Activated CD4-positive, alpha-beta memory T cell treated with anti-CD3 and anti-CD28 coated beads, Interleukin-2, amount 10 ng/mL, durations not matched to agents 7 days and 5 days (primary cell): ENCODE data around the gene BBOX1. TPM values are rescaled to one million over a fixed set of nuclear protein-coding genes. Genes with fewer than 3 reads are reported as not detected.

Experiments used
- CTCF ChIA-PET: fragments of 350-600 bp; sonication (Branson Sonifier 250); formaldehyde crosslinking; loops from one replicate; lab custom pipeline; 2021; ENCODE audit warnings: antibody characterized with exemption, inconsistent platforms; lab: Charles Lee
- POLR2A ChIA-PET: fragments of 350-600 bp; sonication (Branson Sonifier 250); formaldehyde crosslinking; loops from one replicate; lab custom pipeline; 2021; ENCODE audit warnings: antibody characterized with exemption; lab: Charles Lee
- DNase-seq: peaks from one replicate; pipeline ENCODE4 v3.0.0-alpha.2; 2020
- H3K27ac Mint-ChIP-seq: one replicate; pipeline ENCODE4 v1.8.0; 2021; ENCODE audit warnings: mild to moderate bottlenecking, mixed read lengths
- H3K27me3 Mint-ChIP-seq: one replicate; pipeline ENCODE4 v1.8.0; 2021; ENCODE audit warnings: mixed read lengths
- H3K36me3 Mint-ChIP-seq: one replicate; pipeline ENCODE4 v1.8.0; 2021; ENCODE audit warnings: low read depth, mixed read lengths
- H3K4me1 Mint-ChIP-seq: one replicate; pipeline ENCODE4 v1.8.0; 2021; ENCODE audit warnings: mixed read lengths
- H3K4me3 Mint-ChIP-seq: one replicate; pipeline ENCODE4 v1.8.0; 2021; ENCODE audit warnings: mild to moderate bottlenecking, mixed read lengths
- H3K9me3 Mint-ChIP-seq: one replicate; pipeline ENCODE4 v1.8.0; 2021; ENCODE audit warnings: mixed read lengths
- total RNA-seq, 2 experiments: library from RNA; stranded (reverse); gene quantifications; one replicate each; pipeline ENCODE4 v1.2.3, GENCODE V29; 2021

The BBOX1 gene
- total RNA-seq, 2 experiments from 2014 or later: not detected

GRCh38 chr11:27012234-27012921 lies 28.2 kb upstream of the BBOX1 start:
- no peak overlapping the region for H3K27ac Mint-ChIP-seq
- H3K4me1 Mint-ChIP-seq: no peaks in the 10 kb centered on the region
- H3K4me3 Mint-ChIP-seq: no peak overlapping the region
- ChIA-PET CTCF (no interaction called here), POLR2A (no interaction called here)
- no peaks in the 10 kb centered on the region for H3K36me3 Mint-ChIP-seq
- no peaks in the 10 kb centered on the region for H3K27me3 Mint-ChIP-seq
- DNase-seq: no peak
- H3K9me3 Mint-ChIP-seq: no peaks in the 10 kb centered on the region

- Mint-ChIP-seq H3K9me3 (no peaks in the 10 kb centered on the region), H3K27ac (no peak overlapping the region), H3K36me3 (no peaks in the 10 kb centered on the region), H3K4me3 (no peak overlapping the region), H3K4me1 (no peaks in the 10 kb centered on the region), H3K27me3 (no peaks in the 10 kb centered on the region)
- no peak for DNase-seq
- ChIA-PET CTCF (no interaction called here), POLR2A (no interaction called here)
Observed at GRCh38 chr11:27013781-27014361, 26.7 kb upstream of the BBOX1 start.

GRCh38 chr11:27018902-27019529 lies 21.6 kb upstream of the BBOX1 start:
- Mint-ChIP-seq H3K27ac (no peak overlapping the region), H3K9me3 (no peaks in the 10 kb centered on the region), H3K4me1 (no peaks in the 10 kb centered on the region), H3K27me3 (no peaks in the 10 kb centered on the region), H3K36me3 (no peaks in the 10 kb centered on the region), H3K4me3 (no peak overlapping the region)
- no peak for DNase-seq
- CTCF ChIA-PET: no interaction called here
- POLR2A ChIA-PET: no interaction called here

- no peak overlapping the region for H3K4me3 Mint-ChIP-seq
- H3K9me3 Mint-ChIP-seq: peaks cover 5% of the 10 kb centered on the region
- H3K27ac Mint-ChIP-seq: no peak overlapping the region
- CTCF ChIA-PET: no interaction called here
- H3K4me1 Mint-ChIP-seq: no peaks in the 10 kb centered on the region
- no peaks in the 10 kb centered on the region for H3K36me3 Mint-ChIP-seq
- no peaks in the 10 kb centered on the region for H3K27me3 Mint-ChIP-seq
- no peak for DNase-seq
- POLR2A ChIA-PET: no interaction called here
Observed at GRCh38 chr11:27020751-27021150, 19.9 kb upstream of the BBOX1 start.

- peaks cover 5% of the 10 kb centered on the region for H3K9me3 Mint-ChIP-seq
- DNase-seq: no peak
- no peak overlapping the region for H3K27ac Mint-ChIP-seq
- H3K4me1 Mint-ChIP-seq: no peaks in the 10 kb centered on the region
- no peaks in the 10 kb centered on the region for H3K36me3 Mint-ChIP-seq
- CTCF ChIA-PET: no interaction called here
- H3K27me3 Mint-ChIP-seq: no peaks in the 10 kb centered on the region
- POLR2A ChIA-PET: no interaction called here
- no peak overlapping the region for H3K4me3 Mint-ChIP-seq
Observed at GRCh38 chr11:27022659-27023251, 17.9 kb upstream of the BBOX1 start.

- DNase-seq: no peak
- Mint-ChIP-seq H3K4me1 (no peaks in the 10 kb centered on the region), H3K27ac (no peak overlapping the region), H3K9me3 (peaks cover 5% of the 10 kb centered on the region), H3K36me3 (no peaks in the 10 kb centered on the region), H3K27me3 (no peaks in the 10 kb centered on the region), H3K4me3 (no peak overlapping the region)
- ChIA-PET CTCF (no interaction called here), POLR2A (no interaction called here)
Observed at GRCh38 chr11:27024865-27025264, 15.8 kb upstream of the BBOX1 start.

- no peak overlapping the region for H3K27ac Mint-ChIP-seq
- DNase-seq: no peak
- POLR2A ChIA-PET: no interaction called here
- no peaks in the 10 kb centered on the region for H3K4me1 Mint-ChIP-seq
- CTCF ChIA-PET: no interaction called here
- H3K9me3 Mint-ChIP-seq: peaks cover 5% of the 10 kb centered on the region
- no peaks in the 10 kb centered on the region for H3K36me3 Mint-ChIP-seq
- no peak overlapping the region for H3K4me3 Mint-ChIP-seq
- no peaks in the 10 kb centered on the region for H3K27me3 Mint-ChIP-seq
Observed at GRCh38 chr11:27025312-27025955, 15.2 kb upstream of the BBOX1 start.

- Mint-ChIP-seq H3K27me3 (no peaks in the 10 kb centered on the region), H3K4me1 (no peaks in the 10 kb centered on the region), H3K9me3 (peaks cover 5% of the 10 kb centered on the region), H3K4me3 (no peak overlapping the region), H3K27ac (no peak overlapping the region), H3K36me3 (no peaks in the 10 kb centered on the region)
- ChIA-PET CTCF (no interaction called here), POLR2A (no interaction called here)
- DNase-seq: no peak
Observed at GRCh38 chr11:27025957-27026733, 14.5 kb upstream of the BBOX1 start.

- DNase-seq: no peak
- Mint-ChIP-seq H3K4me3 (no peak overlapping the region), H3K27ac (no peak overlapping the region), H3K36me3 (no peaks in the 10 kb centered on the region), H3K9me3 (peaks cover 9% of the 10 kb centered on the region), H3K27me3 (no peaks in the 10 kb centered on the region), H3K4me1 (no peaks in the 10 kb centered on the region)
- POLR2A ChIA-PET: no interaction called here
- CTCF ChIA-PET: no interaction called here
Observed at GRCh38 chr11:27028561-27028965, 12.1 kb upstream of the BBOX1 start.

GRCh38 chr11:27029966-27030365 lies 10.6 kb upstream of the BBOX1 start:
- ChIA-PET CTCF (no interaction called here), POLR2A (no interaction called here)
- Mint-ChIP-seq H3K36me3 (no peaks in the 10 kb centered on the region), H3K4me1 (no peaks in the 10 kb centered on the region), H3K27me3 (no peaks in the 10 kb centered on the region), H3K9me3 (peaks cover 16% of the 10 kb centered on the region), H3K4me3 (no peak overlapping the region), H3K27ac (no peak overlapping the region)
- no peak for DNase-seq

- CTCF ChIA-PET: no interaction called here
Observed at GRCh38 chr11:27031754-27032153, 8.9 kb upstream of the BBOX1 start.

GRCh38 chr11:27039873-27040272 lies 742 bp upstream of the BBOX1 start:
- POLR2A ChIA-PET: no interaction called here
- Mint-ChIP-seq H3K27me3 (no peaks in the 10 kb centered on the region), H3K9me3 (peaks cover 11% of the 10 kb centered on the region), H3K36me3 (no peaks in the 10 kb centered on the region), H3K4me1 (no peaks in the 10 kb centered on the region), H3K27ac (no peak overlapping the region), H3K4me3 (no peak overlapping the region)
- DNase-seq: no peak
- CTCF ChIA-PET: no interaction called here

More at GRCh38 chr11:27031754-27032153, 8.9 kb upstream of the BBOX1 start:
- POLR2A ChIA-PET: no interaction called here
- H3K4me1 Mint-ChIP-seq: no peaks in the 10 kb centered on the region
- no peak overlapping the region for H3K27ac Mint-ChIP-seq
- no peaks in the 10 kb centered on the region for H3K27me3 Mint-ChIP-seq
- no peak overlapping the region for H3K4me3 Mint-ChIP-seq
- H3K36me3 Mint-ChIP-seq: no peaks in the 10 kb centered on the region
- peaks cover 13% of the 10 kb centered on the region for H3K9me3 Mint-ChIP-seq
- DNase-seq: no peak
